Peyer's patch (tissue), 4 donors: ENCODE measurements around the gene ZC3H7B. TPM values are rescaled to one million over a fixed set of nuclear protein-coding genes. Genes with fewer than 3 reads are reported as not detected.

Source experiments
- DNase-seq, 3 donors: peaks; one replicate each; pipeline ENCODE4 v3.0.0-alpha.2; 2017 to 2019
- H3K27ac ChIP-seq, 4 donors: fragments of 200-600 bp; sonication (generic); one replicate each; pipeline ENCODE4 v1.5.1; 2016 to 2019
- H3K27me3 ChIP-seq, 2 donors: fragments of 200-600 bp; sonication (generic); one replicate each; pipeline ENCODE4 v1.5.1; 2019
- H3K36me3 ChIP-seq, 3 donors: fragments of 200-600 bp; sonication (generic); one replicate each; pipeline ENCODE4 v1.5.1; 2016 to 2019
- H3K4me1 ChIP-seq, 4 donors: fragments of 200-600 bp; sonication (generic); one replicate each; pipeline ENCODE4 v1.5.1; 2016 to 2019
- H3K4me3 ChIP-seq, 4 donors: fragments of 200-600 bp; sonication (generic); 1 replicate in 3 of 4; 2 replicates in 1 of 4; pipeline ENCODE4 v1.5.1; 2016 to 2019; ENCODE audit warnings: mild to moderate bottlenecking in 1 of 4
- H3K9me3 ChIP-seq, 4 donors: fragments of 200-600 bp; sonication (generic); one replicate each; pipeline ENCODE4 v1.5.1; 2016 to 2019; ENCODE audit warnings: mild to moderate bottlenecking in 1 of 4
- POLR2A ChIP-seq, 2 donors: fragments of 450-650 bp; IDR thresholded peaks; one replicate each; pipeline ENCODE4 v1.5.1; 2017; ENCODE audit warnings: antibody characterized with exemption in 2 of 2, mild to moderate bottlenecking in 2 of 2, moderate library complexity in 2 of 2
- total RNA-seq, 4 donors: library from RNA; depleted of rRNA; stranded (reverse); fragments of >200 nt; gene quantifications; one replicate each; pipeline ENCODE4 v1.1.0, GENCODE V29; 2016
- TF ChIP-seq, protein P1 (sequence below), 6 experiments: fragments of 450-650 bp in 4 of 6; fragments of 200-600 bp in 2 of 6; sonication (generic) in 1 of 6; IDR thresholded peaks; one replicate each; pipeline ENCODE4 v1.5.1; 2017 to 2019; ENCODE audit warnings: antibody characterized with exemption in 6 of 6, mild to moderate bottlenecking in 3 of 6, moderate library complexity in 1 of 6

The ZC3H7B gene
- total RNA-seq, 4 donors from 2014 or later, result 39.9 to 65.1 (median 60.0) TPM

DNA sequence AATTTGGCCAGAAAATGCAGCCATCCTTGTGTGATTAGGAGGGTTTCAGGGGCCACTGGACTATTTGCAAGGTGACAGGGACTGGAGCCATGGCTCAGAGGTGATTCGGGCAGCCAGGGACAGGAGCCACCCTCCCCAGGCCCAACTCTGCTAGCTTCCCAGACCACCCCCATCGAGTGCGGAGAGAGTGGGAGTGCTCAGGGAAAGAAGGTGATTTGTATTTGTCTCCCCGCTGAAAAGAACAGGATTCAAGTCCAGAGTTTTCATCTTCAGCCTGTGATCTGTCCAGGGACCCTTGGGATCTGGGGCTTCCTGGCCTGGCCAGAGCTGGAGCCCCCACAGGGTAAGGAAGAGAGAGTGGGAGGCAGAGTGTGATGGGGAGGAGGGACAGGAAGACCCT is 58.1 kb downstream of the ZC3H7B start:
- H3K27ac ChIP-seq, result no peak overlapping the region

DNA sequence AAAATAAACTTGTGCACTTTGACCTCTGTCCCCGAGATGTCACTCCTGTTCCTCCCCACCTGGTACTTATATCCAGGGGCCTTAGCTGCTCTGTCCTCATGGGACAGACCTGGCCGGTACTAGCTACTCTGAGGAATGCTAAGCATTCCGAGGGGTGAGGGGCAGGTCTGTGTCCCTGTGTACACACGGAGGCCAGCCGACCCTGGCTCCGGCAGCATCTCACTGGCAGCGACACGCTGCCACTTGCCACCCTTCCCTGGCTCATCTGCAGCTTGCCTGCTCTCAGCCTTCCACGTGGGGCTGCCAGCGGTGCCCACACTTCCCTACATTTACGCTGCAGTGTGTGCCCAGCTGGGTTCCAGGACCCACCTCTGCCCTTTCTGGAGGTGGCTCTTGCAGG is 58.8 kb downstream of the ZC3H7B start:
- DNase-seq, result no peak
- H3K27ac ChIP-seq, result no peak overlapping the region
- peaks cover 0 to 35% (median 0%) of the 10 kb centered on the region in 3 donors for H3K36me3 ChIP-seq
- H3K9me3 ChIP-seq, result no peaks in the 10 kb centered on the region
- H3K27me3 ChIP-seq, result no peaks in the 10 kb centered on the region
- no peaks in the 10 kb centered on the region for H3K4me1 ChIP-seq
- TF ChIP-seq POLR2A (IDR thresholded peaks at IDR 0.05), result no peak
- TF ChIP-seq, protein P1, sequence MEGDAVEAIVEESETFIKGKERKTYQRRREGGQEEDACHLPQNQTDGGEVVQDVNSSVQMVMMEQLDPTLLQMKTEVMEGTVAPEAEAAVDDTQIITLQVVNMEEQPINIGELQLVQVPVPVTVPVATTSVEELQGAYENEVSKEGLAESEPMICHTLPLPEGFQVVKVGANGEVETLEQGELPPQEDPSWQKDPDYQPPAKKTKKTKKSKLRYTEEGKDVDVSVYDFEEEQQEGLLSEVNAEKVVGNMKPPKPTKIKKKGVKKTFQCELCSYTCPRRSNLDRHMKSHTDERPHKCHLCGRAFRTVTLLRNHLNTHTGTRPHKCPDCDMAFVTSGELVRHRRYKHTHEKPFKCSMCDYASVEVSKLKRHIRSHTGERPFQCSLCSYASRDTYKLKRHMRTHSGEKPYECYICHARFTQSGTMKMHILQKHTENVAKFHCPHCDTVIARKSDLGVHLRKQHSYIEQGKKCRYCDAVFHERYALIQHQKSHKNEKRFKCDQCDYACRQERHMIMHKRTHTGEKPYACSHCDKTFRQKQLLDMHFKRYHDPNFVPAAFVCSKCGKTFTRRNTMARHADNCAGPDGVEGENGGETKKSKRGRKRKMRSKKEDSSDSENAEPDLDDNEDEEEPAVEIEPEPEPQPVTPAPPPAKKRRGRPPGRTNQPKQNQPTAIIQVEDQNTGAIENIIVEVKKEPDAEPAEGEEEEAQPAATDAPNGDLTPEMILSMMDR (IDR thresholded peaks at IDR 0.05), result no peak
- H3K4me3 ChIP-seq, result no peak overlapping the region

More for the DNA sequence above, 58.1 kb downstream of the ZC3H7B start:
- DNase-seq, result no peak
- Histone ChIP-seq H3K27me3 (no peaks in the 10 kb centered on the region), H3K36me3 (peaks cover 0 to 42% (median 0%) of the 10 kb centered on the region in 3 donors), H3K9me3 (no peaks in the 10 kb centered on the region), H3K4me1 (no peaks in the 10 kb centered on the region), H3K4me3 (no peak overlapping the region)
- TF ChIP-seq, protein P1 (IDR thresholded peaks at IDR 0.05), result no peak
- no peak for TF ChIP-seq POLR2A (IDR thresholded peaks at IDR 0.05)

DNA sequence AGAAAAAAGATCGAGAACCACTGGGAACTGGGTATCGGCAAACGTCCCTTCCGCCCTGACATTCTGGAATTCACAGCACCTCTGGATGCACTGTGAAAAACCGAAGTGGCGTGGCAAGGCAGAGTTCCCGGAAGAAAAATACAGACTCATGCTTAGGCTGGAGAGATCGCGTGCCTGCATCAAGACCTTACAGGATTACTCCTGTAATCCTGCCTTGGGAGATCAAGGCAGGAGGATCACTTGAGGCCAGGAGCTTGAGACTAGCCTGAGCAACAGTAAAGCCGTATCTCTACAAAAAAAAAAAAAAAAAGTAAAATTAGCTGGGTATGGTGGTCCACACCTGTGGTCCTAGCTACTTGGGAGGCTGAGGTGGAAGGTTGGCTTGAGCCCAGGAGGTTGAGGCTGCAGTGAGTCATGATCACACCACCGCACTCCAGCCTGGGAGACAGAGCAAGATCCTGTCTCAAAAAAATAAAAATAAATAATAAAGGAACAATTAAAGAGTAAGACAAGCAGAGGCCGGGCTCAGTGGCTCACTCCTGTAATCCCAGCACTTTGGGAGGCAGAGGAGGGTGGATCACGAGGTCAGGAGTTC is 60.5 kb downstream of the ZC3H7B start:
- Histone ChIP-seq H3K27ac (no peak overlapping the region), H3K27me3 (no peaks in the 10 kb centered on the region), H3K4me1 (peaks cover 0 to 8% (median 0%) of the 10 kb centered on the region in 4 donors), H3K36me3 (peaks cover 0 to 18% (median 0%) of the 10 kb centered on the region in 3 donors), H3K4me3 (no peak overlapping the region), H3K9me3 (no peaks in the 10 kb centered on the region)
- TF ChIP-seq, protein P1 (IDR thresholded peaks at IDR 0.05), result no peak
- TF ChIP-seq POLR2A (IDR thresholded peaks at IDR 0.05), result no peak
- DNase-seq, result no peak

DNA sequence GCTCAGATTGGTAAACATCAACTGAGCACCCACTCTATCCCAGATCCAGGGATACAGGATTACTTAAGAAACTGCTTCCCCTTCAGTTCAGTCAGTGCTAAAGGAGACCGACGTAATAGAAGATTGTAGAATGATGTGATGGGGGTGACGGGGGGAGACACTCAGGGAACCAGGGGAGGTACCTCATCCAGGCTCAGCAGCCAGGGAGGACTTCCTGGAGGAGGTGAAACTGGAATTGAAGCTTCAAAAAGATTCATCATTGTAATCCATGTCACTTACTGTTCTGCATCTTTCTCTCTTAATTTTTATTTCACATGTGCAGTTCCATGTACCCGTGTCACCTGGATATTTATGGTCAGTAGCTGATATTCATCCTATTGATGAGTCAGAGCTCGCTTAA is 61.3 kb downstream of the ZC3H7B start:
- DNase-seq, result no peak
- Histone ChIP-seq H3K9me3 (no peaks in the 10 kb centered on the region), H3K36me3 (peaks cover 0 to 10% (median 0%) of the 10 kb centered on the region in 3 donors), H3K4me3 (no peak overlapping the region), H3K4me1 (peaks cover 0 to 16% (median 2%) of the 10 kb centered on the region in 4 donors), H3K27me3 (no peaks in the 10 kb centered on the region), H3K27ac (no peak overlapping the region)
- TF ChIP-seq, protein P1 (IDR thresholded peaks at IDR 0.05), result no peak
- no peak for TF ChIP-seq POLR2A (IDR thresholded peaks at IDR 0.05)

GRCh38 chr22:41364233-41364632 is 62.9 kb downstream of the ZC3H7B start:
- Histone ChIP-seq H3K36me3 (no peaks in the 10 kb centered on the region), H3K4me3 (no peak overlapping the region), H3K9me3 (no peaks in the 10 kb centered on the region), H3K27me3 (no peaks in the 10 kb centered on the region), H3K27ac (no peak overlapping the region), H3K4me1 (peaks cover 0 to 17% (median 3%) of the 10 kb centered on the region in 4 donors)
- TF ChIP-seq, protein P1 (IDR thresholded peaks at IDR 0.05), result no peak
- no peak for TF ChIP-seq POLR2A (IDR thresholded peaks at IDR 0.05)
- no peak for DNase-seq
